ENCODE measurements around the gene CAPN7. TPM values are rescaled to one million over a fixed set of nuclear protein-coding genes. Genes with fewer than 3 reads are reported as not detected.

CAPN7 gene
- total RNA-seq, 2 experiments from 2014 or later: 22.2 to 27.5 TPM

- no peak overlapping the region for H3K4me3 Mint-ChIP-seq
- intact Hi-C loops (cut with micrococcal nuclease): no loop called here
- POLR2A ChIA-PET: interaction anchor here (1.0 to 1.6 kb wide), 2 partner anchors 15 to 44 kb away, joined by 3 to 5 read pairs; no protein-coding TSS in a partner anchor
- H3K27me3 Mint-ChIP-seq: peaks cover 6% of the 10 kb centered on the region
- peaks cover 3% of the 10 kb centered on the region for H3K36me3 Mint-ChIP-seq (ENCODE audit: low read depth)
- peak overlapping the region; percentile 0 for H3K27ac Mint-ChIP-seq
- H3K9me3 Mint-ChIP-seq: no peaks in the 10 kb centered on the region
- TF ChIP-seq, protein P1, sequence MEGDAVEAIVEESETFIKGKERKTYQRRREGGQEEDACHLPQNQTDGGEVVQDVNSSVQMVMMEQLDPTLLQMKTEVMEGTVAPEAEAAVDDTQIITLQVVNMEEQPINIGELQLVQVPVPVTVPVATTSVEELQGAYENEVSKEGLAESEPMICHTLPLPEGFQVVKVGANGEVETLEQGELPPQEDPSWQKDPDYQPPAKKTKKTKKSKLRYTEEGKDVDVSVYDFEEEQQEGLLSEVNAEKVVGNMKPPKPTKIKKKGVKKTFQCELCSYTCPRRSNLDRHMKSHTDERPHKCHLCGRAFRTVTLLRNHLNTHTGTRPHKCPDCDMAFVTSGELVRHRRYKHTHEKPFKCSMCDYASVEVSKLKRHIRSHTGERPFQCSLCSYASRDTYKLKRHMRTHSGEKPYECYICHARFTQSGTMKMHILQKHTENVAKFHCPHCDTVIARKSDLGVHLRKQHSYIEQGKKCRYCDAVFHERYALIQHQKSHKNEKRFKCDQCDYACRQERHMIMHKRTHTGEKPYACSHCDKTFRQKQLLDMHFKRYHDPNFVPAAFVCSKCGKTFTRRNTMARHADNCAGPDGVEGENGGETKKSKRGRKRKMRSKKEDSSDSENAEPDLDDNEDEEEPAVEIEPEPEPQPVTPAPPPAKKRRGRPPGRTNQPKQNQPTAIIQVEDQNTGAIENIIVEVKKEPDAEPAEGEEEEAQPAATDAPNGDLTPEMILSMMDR (IDR thresholded peaks at IDR 0.05): no peak
- ATAC-seq (no peak), DNase-seq (no peak)
- CTCF ChIA-PET: interaction anchor here (1.0 to 4.2 kb wide), 8 partner anchors 9 to 129 kb away, joined by 3 to 28 read pairs (median 4); partner anchors contain the start of gene SH3BP5
- H3K4me1 Mint-ChIP-seq (ENCODE audit: low read depth): peaks cover 47% of the 10 kb centered on the region
These were observed 70.1 kb downstream of the CAPN7 start for GRCh38 chr3:15276028-15276724.

GRCh38 chr3:15277861-15278500 is 71.9 kb downstream of the CAPN7 start:
- DNase-seq: no peak
- TF ChIP-seq, protein P1 (IDR thresholded peaks at IDR 0.05): no peak
- Mint-ChIP-seq H3K27ac (no peak overlapping the region), H3K36me3 (ENCODE audit: low read depth) (peaks cover 3% of the 10 kb centered on the region), H3K4me1 (ENCODE audit: low read depth) (peaks cover 34% of the 10 kb centered on the region), H3K27me3 (no peaks in the 10 kb centered on the region), H3K4me3 (no peak overlapping the region), H3K9me3 (no peaks in the 10 kb centered on the region)
- ChIA-PET POLR2A (interaction anchor here (0.6 kb wide), 1 partner anchor 173 kb away, joined by 4 read pairs; no protein-coding TSS in a partner anchor), CTCF (interaction anchor here (1.4 to 4.2 kb wide), 3 partner anchors 11 to 75 kb away, joined by 4 to 28 read pairs (median 18); no protein-coding TSS in a partner anchor)
- ATAC-seq: no peak
- intact Hi-C loops (cut with micrococcal nuclease): no loop called here

GRCh38 chr3:15279205-15279604 is 73.2 kb downstream of the CAPN7 start:
- intact Hi-C loops (cut with micrococcal nuclease): no loop called here
- TF ChIP-seq, protein P1 (IDR thresholded peaks at IDR 0.05): no peak
- Mint-ChIP-seq H3K27ac (no peak overlapping the region), H3K9me3 (no peaks in the 10 kb centered on the region), H3K36me3 (ENCODE audit: low read depth) (peaks cover 3% of the 10 kb centered on the region), H3K27me3 (no peaks in the 10 kb centered on the region), H3K4me1 (ENCODE audit: low read depth) (peaks cover 33% of the 10 kb centered on the region), H3K4me3 (no peak overlapping the region)
- ATAC-seq: no peak
- no peak for DNase-seq
- POLR2A ChIA-PET: interaction anchor here (1.4 to 1.6 kb wide), 2 partner anchors 8 to 41 kb away, joined by 3 read pairs; no protein-coding TSS in a partner anchor
- CTCF ChIA-PET: interaction anchor here (0.8 to 4.2 kb wide), 5 partner anchors 9 to 145 kb away, joined by 3 to 28 read pairs (median 6); no protein-coding TSS in a partner anchor

- TF ChIP-seq, protein P1 (IDR thresholded peaks at IDR 0.05): no peak
- no peak overlapping the region for H3K4me3 Mint-ChIP-seq
- H3K36me3 Mint-ChIP-seq (ENCODE audit: low read depth): peaks cover 1% of the 10 kb centered on the region
- no peaks in the 10 kb centered on the region for H3K9me3 Mint-ChIP-seq
- no peak overlapping the region for H3K27ac Mint-ChIP-seq
- intact Hi-C loops (cut with micrococcal nuclease): no loop called here
- ChIA-PET CTCF (interaction anchor here (0.8 to 4.2 kb wide), 9 partner anchors 8 to 144 kb away, joined by 3 to 28 read pairs (median 5); no protein-coding TSS in a partner anchor), POLR2A (interaction anchor here (0.7 to 1.7 kb wide), 4 partner anchors 7 to 267 kb away, joined by 3 to 5 read pairs (median 3); no protein-coding TSS in a partner anchor)
- no peak for DNase-seq
- H3K4me1 Mint-ChIP-seq (ENCODE audit: low read depth): peaks cover 34% of the 10 kb centered on the region
- peak; percentile 24 for ATAC-seq
- H3K27me3 Mint-ChIP-seq: no peaks in the 10 kb centered on the region
These were observed 73.8 kb downstream of the CAPN7 start for GRCh38 chr3:15279671-15280402.

Measured in activated CD8-positive, alpha-beta T cell treated with anti-CD3 and anti-CD28 coated beads for 36 hours (primary cell).